Daoy (cell line): ENCODE measurements around the gene LPAR1. TPM values are rescaled to one million over a fixed set of nuclear protein-coding genes. Genes with fewer than 3 reads are reported as not detected.

Experiments
- DNase-seq: peaks from one replicate; pipeline ENCODE4 v3.0.0-alpha.2; 2015; ENCODE audit warnings: low read depth
- total RNA-seq: library from RNA; depleted of rRNA; stranded (reverse); fragments of >200 nt; shearing (Covaris generic); gene quantifications from 2 replicates; pipeline ENCODE4 v1.2.3, GENCODE V29; 2014

Gene LPAR1
- total RNA-seq, 1 experiment from 2014 or later, result 11.4 TPM

GRCh38 chr9:111001526-111001925 lies 36.7 kb downstream of the LPAR1 start:
- DNase-seq, result no peak

GRCh38 chr9:111000202-111000601 lies 38.1 kb downstream of the LPAR1 start:
- DNase-seq, result no peak

- no peak for DNase-seq
Measured at GRCh38 chr9:110999379-110999778, 38.9 kb downstream of the LPAR1 start.

GRCh38 chr9:110997847-110998246 lies 40.4 kb downstream of the LPAR1 start:
- DNase-seq, result no peak

GRCh38 chr9:110996436-110997220 lies 41.6 kb downstream of the LPAR1 start:
- peak; percentile 56 for DNase-seq

GRCh38 chr9:110995420-110996340 lies 42.6 kb downstream of the LPAR1 start:
- no peak for DNase-seq

GRCh38 chr9:110994771-110995241 lies 43.5 kb downstream of the LPAR1 start:
- DNase-seq, result no peak

GRCh38 chr9:110990481-110990880 lies 47.8 kb downstream of the LPAR1 start:
- no peak for DNase-seq

GRCh38 chr9:110986529-110986928 lies 51.7 kb downstream of the LPAR1 start:
- no peak for DNase-seq

GRCh38 chr9:110984890-110985437 lies 53.3 kb downstream of the LPAR1 start:
- DNase-seq, result no peak

GRCh38 chr9:110980261-110980660 lies 58.0 kb downstream of the LPAR1 start:
- DNase-seq, result peak; percentile 17

GRCh38 chr9:110979636-110980035 lies 58.6 kb downstream of the LPAR1 start:
- DNase-seq, result no peak

GRCh38 chr9:110978516-110978915 lies 59.8 kb downstream of the LPAR1 start:
- DNase-seq, result no peak

- peak; percentile 69 for DNase-seq
Measured at GRCh38 chr9:110977259-110977709, 61.0 kb downstream of the LPAR1 start.

GRCh38 chr9:110975969-110976368 lies 62.3 kb downstream of the LPAR1 start:
- no peak for DNase-seq

- no peak for DNase-seq
Measured at GRCh38 chr9:110975278-110975677, 63.0 kb downstream of the LPAR1 start.

GRCh38 chr9:110971705-110972104 lies 66.6 kb downstream of the LPAR1 start:
- DNase-seq, result no peak

GRCh38 chr9:110971234-110971633 lies 67.0 kb downstream of the LPAR1 start:
- DNase-seq, result no peak

- DNase-seq, result peak; percentile 76
Measured at GRCh38 chr9:110969971-110970386, 68.3 kb downstream of the LPAR1 start.

GRCh38 chr9:110968096-110968495 lies 70.2 kb downstream of the LPAR1 start:
- DNase-seq, result no peak

- no peak for DNase-seq
Measured at GRCh38 chr9:110967196-110967595, 71.1 kb downstream of the LPAR1 start.

GRCh38 chr9:110960288-110960687 lies 78.0 kb downstream of the LPAR1 start:
- DNase-seq, result no peak
